GM18867 (cell line): ENCODE data around the gene PDCD1LG2.

ENCODE experiments used
- ATAC-seq: cut with Tn5 transposase; IDR thresholded peaks from one replicate; pipeline ENCODE4 v1.9.1; 2021; ENCODE audit warnings: mild to moderate bottlenecking, moderate library complexity; ENCODE audit not compliant: unreplicated experiment

PDCD1LG2 gene

GRCh38 chr9:5529683-5530221 is 19.4 kb downstream of the PDCD1LG2 start:
- peak; percentile 75 for ATAC-seq

DNA sequence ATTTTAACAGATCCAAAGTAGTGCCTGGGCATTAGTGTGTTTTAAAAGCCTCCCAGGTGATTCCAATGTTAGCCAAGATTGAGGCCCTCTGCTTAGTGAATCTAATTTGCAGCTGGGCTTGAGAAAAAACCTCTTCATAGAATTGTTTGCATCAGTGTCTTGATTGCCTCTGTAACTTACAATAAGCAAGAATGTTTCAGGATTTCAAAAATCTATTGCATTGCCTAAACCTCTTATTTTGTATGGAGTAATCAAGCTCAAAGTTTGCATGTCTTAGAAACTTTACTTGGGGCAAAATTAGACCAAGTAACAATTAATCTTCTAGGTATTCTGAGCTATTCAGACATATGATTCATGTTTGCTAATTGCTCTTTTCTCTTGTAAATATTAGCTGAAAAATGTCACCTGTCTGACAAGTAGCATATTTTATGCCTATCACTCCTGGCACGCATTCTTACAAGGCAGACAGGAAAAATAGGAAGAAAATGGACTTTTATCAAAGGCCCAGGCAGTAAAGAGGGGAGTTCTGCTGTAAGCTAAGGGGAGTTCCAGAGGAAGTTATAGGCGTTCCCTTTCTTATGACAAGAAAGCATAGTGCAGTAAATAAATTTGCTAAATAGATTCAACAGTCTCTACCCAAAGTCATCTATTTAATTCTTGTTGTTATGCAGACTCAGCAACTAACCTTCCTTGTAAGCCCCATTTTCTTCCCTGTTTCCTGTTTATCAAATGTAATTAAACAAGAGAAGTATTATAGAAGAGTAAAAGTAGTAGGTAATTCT is 21.0 kb downstream of the PDCD1LG2 start:
- no peak for ATAC-seq

DNA sequence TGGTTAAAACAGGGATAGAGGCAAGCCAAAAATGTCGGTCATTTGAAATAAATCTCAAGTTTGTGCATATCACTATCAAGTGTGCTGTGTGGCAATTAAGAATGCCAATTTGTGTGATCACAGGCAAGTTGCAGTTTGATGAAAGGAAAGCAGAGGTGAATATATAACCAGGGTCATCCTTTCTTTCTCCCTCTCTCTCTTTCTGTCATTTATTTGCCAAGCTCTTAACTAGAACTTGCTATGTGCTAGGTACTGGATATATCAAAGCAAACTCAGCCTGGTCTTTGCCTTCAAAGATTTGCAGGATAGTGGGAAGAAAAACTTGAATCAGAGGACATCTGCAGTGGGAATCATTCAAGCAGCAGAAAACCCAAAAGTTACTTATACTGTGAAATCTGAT is 22.0 kb downstream of the PDCD1LG2 start:
- no peak for ATAC-seq

GRCh38 chr9:5532790-5533189 is 22.5 kb downstream of the PDCD1LG2 start:
- no peak for ATAC-seq

- peak; percentile 42 for ATAC-seq
Measured at GRCh38 chr9:5536684-5537083, 26.4 kb downstream of the PDCD1LG2 start.

- ATAC-seq: no peak
Measured at GRCh38 chr9:5543875-5544702, 33.8 kb downstream of the PDCD1LG2 start.

GRCh38 chr9:5549658-5550650 is 39.6 kb downstream of the PDCD1LG2 start:
- no peak for ATAC-seq

DNA sequence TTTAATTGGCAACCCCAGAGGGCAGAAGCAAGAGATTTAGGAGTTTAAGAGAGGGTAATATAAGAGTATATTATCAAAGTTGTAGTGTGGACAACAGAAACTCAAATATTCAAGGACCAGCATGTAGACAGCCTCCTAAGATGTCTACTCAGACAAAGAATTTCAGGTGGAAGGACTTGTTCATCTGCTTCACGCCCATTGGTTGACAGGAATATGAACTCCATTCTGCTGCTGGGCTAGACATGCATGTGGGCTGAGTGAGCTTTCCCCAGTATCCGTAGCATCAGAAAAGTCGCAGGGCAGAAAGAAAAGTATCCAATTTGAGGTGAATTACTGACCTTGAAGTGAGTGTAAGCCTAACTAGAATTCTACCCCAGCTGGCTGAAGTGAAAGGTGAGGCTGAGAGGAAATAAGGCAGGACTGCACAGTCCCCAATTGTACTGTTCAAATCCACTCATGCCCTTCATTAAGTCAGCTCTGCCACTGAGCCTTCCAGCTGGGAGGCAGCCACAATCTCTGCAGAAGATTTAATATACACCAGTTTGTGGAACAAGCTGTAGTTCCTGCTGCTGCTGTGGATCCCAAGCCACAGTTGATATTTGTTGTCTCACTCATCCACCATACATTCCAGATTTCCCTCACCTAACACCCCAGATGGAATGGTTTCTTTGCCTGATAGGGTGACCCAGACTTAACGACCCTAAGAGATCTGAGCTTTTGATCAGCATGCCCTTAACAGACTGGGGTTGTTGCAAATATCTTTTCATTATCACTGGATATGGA is 41.2 kb downstream of the PDCD1LG2 start:
- ATAC-seq: no peak

GRCh38 chr9:5552301-5552700 is 42.0 kb downstream of the PDCD1LG2 start:
- no peak for ATAC-seq

- no peak for ATAC-seq
Measured at GRCh38 chr9:5553211-5553610, 42.9 kb downstream of the PDCD1LG2 start.

DNA sequence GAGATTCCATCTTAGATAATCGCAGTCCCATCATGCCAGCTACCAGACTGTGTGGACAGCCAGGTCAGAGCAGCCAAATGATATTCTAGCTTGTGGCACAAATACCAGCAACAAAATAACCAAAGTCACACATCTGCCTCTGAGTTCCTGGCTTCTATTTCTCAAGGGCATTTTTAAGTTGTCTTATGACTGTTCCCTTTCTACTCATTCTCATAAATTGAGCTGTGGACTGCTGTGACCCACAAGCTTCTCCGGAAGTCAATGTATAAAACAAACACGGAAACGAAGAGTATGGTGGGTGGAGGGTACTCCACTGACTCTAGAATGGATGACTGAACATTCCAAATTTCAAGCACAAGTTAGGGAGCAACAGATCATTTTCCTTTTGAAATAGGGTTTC is 43.9 kb downstream of the PDCD1LG2 start:
- ATAC-seq: peak; percentile 72

DNA sequence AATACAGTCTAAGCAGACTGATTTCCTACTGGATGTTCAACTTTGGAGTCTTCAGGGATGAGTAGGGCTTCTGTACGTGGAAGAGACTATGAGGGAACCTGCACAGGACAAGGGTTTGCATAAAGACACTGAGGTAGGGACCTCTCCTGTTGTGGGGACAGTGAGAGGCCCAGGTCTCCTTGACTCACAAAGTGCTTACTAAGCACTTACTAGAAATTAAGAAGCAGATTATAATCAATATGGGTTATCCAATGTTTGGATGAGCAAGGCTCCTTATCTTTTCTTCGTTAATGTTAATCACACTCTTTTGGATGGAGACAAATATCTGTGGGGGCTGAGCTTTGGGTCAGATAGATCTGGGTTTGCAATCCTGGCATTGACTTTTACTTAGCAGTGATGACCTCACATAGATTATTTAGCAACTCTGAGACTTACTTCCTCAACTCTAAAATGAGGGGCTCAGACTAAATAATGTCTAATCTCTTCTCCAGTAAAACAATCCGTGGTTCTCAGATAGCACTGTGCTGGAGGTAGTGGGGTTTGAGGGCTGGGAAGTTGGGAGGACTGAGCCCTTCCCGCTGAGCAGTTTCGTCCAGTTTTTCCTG is 45.9 kb downstream of the PDCD1LG2 start:
- ATAC-seq: no peak

GRCh38 chr9:5557606-5558587 is 47.6 kb downstream of the PDCD1LG2 start:
- ATAC-seq: peak; percentile 63

GRCh38 chr9:5559659-5560058 is 49.3 kb downstream of the PDCD1LG2 start:
- no peak for ATAC-seq

DNA sequence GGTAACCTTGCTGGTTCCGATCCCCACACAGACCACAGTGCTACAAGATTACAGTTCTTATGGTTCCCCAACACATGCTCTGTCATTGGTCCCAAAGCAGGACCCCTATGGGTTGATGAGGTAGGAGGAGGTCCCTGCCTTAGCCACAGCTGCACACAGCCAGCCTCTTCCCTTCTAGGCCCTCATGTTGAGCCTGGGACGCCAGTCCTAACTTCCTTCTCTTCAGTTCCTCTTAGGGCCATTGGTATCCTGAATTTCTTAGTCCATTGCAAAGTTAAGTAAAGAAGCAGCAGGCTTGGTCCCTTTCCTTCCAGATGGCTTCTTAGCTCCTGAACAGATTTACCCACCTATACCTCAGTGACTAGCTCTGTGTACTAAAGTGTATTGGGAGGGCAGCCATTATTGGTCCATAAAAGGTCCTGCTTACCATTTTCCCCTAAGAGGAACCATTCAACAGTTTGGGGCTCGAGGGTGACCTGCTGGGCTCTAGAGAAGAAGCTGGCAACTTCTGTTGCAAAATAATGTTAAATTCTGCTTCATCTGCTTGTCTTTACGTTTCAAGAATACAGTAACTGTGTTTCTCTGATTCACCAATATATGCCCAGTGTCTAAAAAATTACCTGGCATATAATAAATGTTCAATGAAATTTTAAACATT is 50.2 kb downstream of the PDCD1LG2 start:
- ATAC-seq: no peak

GRCh38 chr9:5561828-5562488 is 51.6 kb downstream of the PDCD1LG2 start:
- no peak for ATAC-seq

GRCh38 chr9:5562806-5563416 is 52.6 kb downstream of the PDCD1LG2 start:
- no peak for ATAC-seq
